ENCODE measurements around the gene PHACTR1.

DNA sequence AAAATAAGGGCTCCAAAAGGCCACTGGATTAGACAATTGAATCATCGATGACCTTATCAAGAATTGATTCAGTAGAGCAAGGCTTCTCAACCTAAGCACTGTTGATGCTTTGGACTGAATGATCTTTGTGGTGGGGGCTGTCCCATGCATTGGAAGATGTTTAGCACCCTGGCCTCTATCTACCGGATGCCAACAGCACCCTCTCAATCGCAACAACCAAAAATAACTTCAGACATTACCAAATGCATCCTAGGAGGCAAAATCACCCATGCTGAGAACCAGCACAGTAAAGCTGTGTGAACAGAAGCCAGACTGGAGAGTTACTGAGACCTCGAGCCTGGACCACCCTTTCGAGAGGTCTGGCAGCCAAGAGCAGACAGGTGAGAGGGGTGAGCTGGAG is 544.3 kb downstream of the PHACTR1 start:
- TF ChIP-seq, protein P1, sequence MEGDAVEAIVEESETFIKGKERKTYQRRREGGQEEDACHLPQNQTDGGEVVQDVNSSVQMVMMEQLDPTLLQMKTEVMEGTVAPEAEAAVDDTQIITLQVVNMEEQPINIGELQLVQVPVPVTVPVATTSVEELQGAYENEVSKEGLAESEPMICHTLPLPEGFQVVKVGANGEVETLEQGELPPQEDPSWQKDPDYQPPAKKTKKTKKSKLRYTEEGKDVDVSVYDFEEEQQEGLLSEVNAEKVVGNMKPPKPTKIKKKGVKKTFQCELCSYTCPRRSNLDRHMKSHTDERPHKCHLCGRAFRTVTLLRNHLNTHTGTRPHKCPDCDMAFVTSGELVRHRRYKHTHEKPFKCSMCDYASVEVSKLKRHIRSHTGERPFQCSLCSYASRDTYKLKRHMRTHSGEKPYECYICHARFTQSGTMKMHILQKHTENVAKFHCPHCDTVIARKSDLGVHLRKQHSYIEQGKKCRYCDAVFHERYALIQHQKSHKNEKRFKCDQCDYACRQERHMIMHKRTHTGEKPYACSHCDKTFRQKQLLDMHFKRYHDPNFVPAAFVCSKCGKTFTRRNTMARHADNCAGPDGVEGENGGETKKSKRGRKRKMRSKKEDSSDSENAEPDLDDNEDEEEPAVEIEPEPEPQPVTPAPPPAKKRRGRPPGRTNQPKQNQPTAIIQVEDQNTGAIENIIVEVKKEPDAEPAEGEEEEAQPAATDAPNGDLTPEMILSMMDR (IDR thresholded peaks at IDR 0.05): no peak
- no peak for TF ChIP-seq POLR2A (IDR thresholded peaks at IDR 0.05)
